H9 (cell line): ENCODE results near the gene HOXC11. TPM values are rescaled to one million over a fixed set of nuclear protein-coding genes. Genes with fewer than 3 reads are reported as not detected.

Experiments used
- DNase-seq: peaks from one replicate; pipeline ENCODE4 v3.0.0-alpha.2; 2017
- H2AFZ ChIP-seq: one replicate; pipeline ENCODE4 v1.6.1; 2013; ENCODE audit warnings: mild to moderate bottlenecking, low read length, control low read depth, moderate library complexity
- H2AK5ac ChIP-seq: 2 replicates; pipeline ENCODE4 v1.6.1; 2013; ENCODE audit warnings: low read length, control low read depth, mixed read lengths; ENCODE audit not compliant: insufficient read length
- H2BK120ac ChIP-seq: one replicate; pipeline ENCODE4 v1.6.1; 2013; ENCODE audit warnings: low read depth, mild to moderate bottlenecking, low read length, control low read depth, inconsistent platforms; ENCODE audit not compliant: poor library complexity, severe bottlenecking
- H2BK12ac ChIP-seq: 2 replicates; pipeline ENCODE4 v1.6.1; 2013; ENCODE audit warnings: low read length, control low read depth, mixed read lengths, low read depth; ENCODE audit not compliant: insufficient read length
- H2BK15ac ChIP-seq: 2 replicates; pipeline ENCODE4 v1.6.1; 2013; ENCODE audit warnings: low read depth, low read length, control low read depth
- H2BK20ac ChIP-seq: one replicate; pipeline ENCODE4 v1.6.1; 2013; ENCODE audit warnings: low read depth, mild to moderate bottlenecking, low read length, control low read depth, inconsistent platforms; ENCODE audit not compliant: poor library complexity, severe bottlenecking
- H2BK5ac ChIP-seq: 2 replicates; pipeline ENCODE4 v1.6.1; 2013; ENCODE audit warnings: low read length, control low read depth, mixed read lengths; ENCODE audit not compliant: insufficient read length
- H3K14ac ChIP-seq: 2 replicates; pipeline ENCODE4 v1.6.1; 2013; ENCODE audit warnings: low read length, control low read depth; ENCODE audit not compliant: insufficient read depth
- H3K18ac ChIP-seq: 2 replicates; pipeline ENCODE4 v1.6.1; 2013; ENCODE audit warnings: low read depth, mild to moderate bottlenecking, mixed read lengths, low read length, control low read depth; ENCODE audit not compliant: insufficient read length
- H3K23ac ChIP-seq: 2 replicates; pipeline ENCODE4 v1.6.1; 2013; ENCODE audit warnings: low read length, control low read depth, mixed read lengths, low read depth; ENCODE audit not compliant: insufficient read length
- H3K23me2 ChIP-seq: 2 replicates; pipeline ENCODE4 v1.6.1; 2013; ENCODE audit warnings: low read depth, mild to moderate bottlenecking, mixed read lengths, low read length, control low read depth; ENCODE audit not compliant: insufficient read length, poor library complexity, severe bottlenecking
- H3K27ac ChIP-seq: 2 replicates; pipeline ENCODE4 v1.5.1; 2013; ENCODE audit warnings: low read length, control low read depth, mixed read lengths, low read depth; ENCODE audit not compliant: insufficient read length
- H3K27me3 ChIP-seq: 2 replicates; pipeline ENCODE4 v1.6.1; 2013; ENCODE audit warnings: low read length, control low read depth, inconsistent platforms; ENCODE audit not compliant: insufficient read depth
- H3K4ac ChIP-seq: 2 replicates; pipeline ENCODE4 v1.6.1; 2013; ENCODE audit warnings: low read depth, mild to moderate bottlenecking, control low read depth, inconsistent platforms, low read length, moderate library complexity
- H3K4me1 ChIP-seq: 2 replicates; pipeline ENCODE4 v1.6.1; 2013; ENCODE audit warnings: low read length, control low read depth, inconsistent platforms; ENCODE audit not compliant: insufficient read depth
- H3K4me2 ChIP-seq: 2 replicates; pipeline ENCODE4 v1.6.1; 2013; ENCODE audit warnings: low read length, control low read depth, mixed read lengths; ENCODE audit not compliant: insufficient read length, insufficient read depth
- H3K56ac ChIP-seq: 2 replicates; pipeline ENCODE4 v1.6.1; 2013; ENCODE audit warnings: low read depth, mild to moderate bottlenecking, mixed read lengths, low read length, control low read depth; ENCODE audit not compliant: insufficient read length
- H3K79me1 ChIP-seq: 2 replicates; pipeline ENCODE4 v1.6.1; 2013; ENCODE audit warnings: low read depth, mild to moderate bottlenecking, moderate library complexity, low read length, control low read depth, inconsistent platforms; ENCODE audit not compliant: insufficient read depth, poor library complexity, severe bottlenecking
- H3K79me2 ChIP-seq: 2 replicates; pipeline ENCODE4 v1.6.1; 2013; ENCODE audit warnings: low read length, control low read depth, inconsistent platforms; ENCODE audit not compliant: insufficient read depth
- H3K9ac ChIP-seq: 2 replicates; pipeline ENCODE4 v1.6.1; 2013; ENCODE audit warnings: low read length, control low read depth, mixed read lengths; ENCODE audit not compliant: insufficient read length; ENCODE audit errors: extremely low read depth
- H3K9me3 ChIP-seq: one replicate; pipeline ENCODE4 v1.6.1; 2013; ENCODE audit warnings: low read depth, low read length, inconsistent platforms; ENCODE audit not compliant: control insufficient read depth
- H3T11ph ChIP-seq: one replicate; pipeline ENCODE4 v1.6.1; 2013; ENCODE audit warnings: mild to moderate bottlenecking, low read length, control low read depth, inconsistent platforms
- H4K20me1 ChIP-seq: one replicate; pipeline ENCODE4 v1.6.1; 2013; ENCODE audit not compliant: control insufficient read depth, insufficient read length, insufficient read depth
- H4K5ac ChIP-seq: 2 replicates; pipeline ENCODE4 v1.6.1; 2013; ENCODE audit warnings: low read depth, mild to moderate bottlenecking, mixed read lengths, low read length, control low read depth; ENCODE audit not compliant: insufficient read length
- H4K8ac ChIP-seq: replicated peaks from 2 replicates; pipeline ENCODE4 v1.6.1; 2013; ENCODE audit warnings: low read length, control low read depth, mixed read lengths, low read depth; ENCODE audit not compliant: insufficient read length
- H4K91ac ChIP-seq: 2 replicates; pipeline ENCODE4 v1.6.1; 2013; ENCODE audit warnings: low read depth, mild to moderate bottlenecking, moderate library complexity, mixed read lengths, low read length, control low read depth; ENCODE audit not compliant: insufficient read length
- H3K27ac Mint-ChIP-seq, 3 experiments: 2 replicates in 2 of 3; 3 replicates in 1 of 3; pipeline ENCODE4 v1.8.0; 2020 to 2021; ENCODE audit warnings: mixed read lengths in 3 of 3, mild to moderate bottlenecking in 1 of 3, moderate library complexity in 1 of 3
- H3K27me3 Mint-ChIP-seq: 2 replicates; pipeline ENCODE4 v1.8.0; 2021; ENCODE audit warnings: low read depth, mild to moderate bottlenecking, moderate library complexity, mixed read lengths
- H3K36me3 Mint-ChIP-seq, 3 experiments: 2 replicates in 2 of 3; 3 replicates in 1 of 3; pipeline ENCODE4 v1.8.0; 2020 to 2021; ENCODE audit warnings: low read depth in 3 of 3, mixed read lengths in 3 of 3; ENCODE audit not compliant: insufficient read depth in 1 of 3
- H3K4me1 Mint-ChIP-seq, 2 experiments: 2 replicates each; pipeline ENCODE4 v1.8.0; 2020; ENCODE audit warnings: mixed read lengths in 2 of 2
- H3K4me3 Mint-ChIP-seq, 2 experiments: 2 replicates in 1 of 2; 3 replicates in 1 of 2; pipeline ENCODE4 v1.8.0; 2020 to 2021; ENCODE audit warnings: mild to moderate bottlenecking in 2 of 2, mixed read lengths in 2 of 2, moderate library complexity in 1 of 2
- H3K9me3 Mint-ChIP-seq, 2 experiments: 2 replicates in 1 of 2; 3 replicates in 1 of 2; pipeline ENCODE4 v1.8.0; 2020; ENCODE audit warnings: mild to moderate bottlenecking in 2 of 2, mixed read lengths in 2 of 2, moderate library complexity in 1 of 2
- WGBS: extraction: QIAGEN DNeasy Blood & Tissue Kit; methylation state at CpG from one replicate; pipeline ENCODE4 v1.1.7; 2013; ENCODE audit warnings: missing lambda C conversion rate, low lambda C conversion rate, mixed read lengths; ENCODE audit not compliant: insufficient read length; ENCODE audit errors: extremely low coverage; 5-methylcytosine and 5-hydroxymethylcytosine counted together
- total RNA-seq: library from RNA; stranded (reverse); gene quantifications from 2 replicates; pipeline ENCODE4 v1.2.1, GENCODE V29; 2021
- TF ChIP-seq, protein P1 (sequence below): fragments of 200-600 bp; sonication (generic); conservative IDR thresholded peaks from 3 replicates; pipeline ENCODE4 v1.8.0; 2021; ENCODE audit warnings: antibody characterized with exemption, mild to moderate bottlenecking

HOXC11 gene
- total RNA-seq, 1 experiment from 2014 or later, result not detected

DNA sequence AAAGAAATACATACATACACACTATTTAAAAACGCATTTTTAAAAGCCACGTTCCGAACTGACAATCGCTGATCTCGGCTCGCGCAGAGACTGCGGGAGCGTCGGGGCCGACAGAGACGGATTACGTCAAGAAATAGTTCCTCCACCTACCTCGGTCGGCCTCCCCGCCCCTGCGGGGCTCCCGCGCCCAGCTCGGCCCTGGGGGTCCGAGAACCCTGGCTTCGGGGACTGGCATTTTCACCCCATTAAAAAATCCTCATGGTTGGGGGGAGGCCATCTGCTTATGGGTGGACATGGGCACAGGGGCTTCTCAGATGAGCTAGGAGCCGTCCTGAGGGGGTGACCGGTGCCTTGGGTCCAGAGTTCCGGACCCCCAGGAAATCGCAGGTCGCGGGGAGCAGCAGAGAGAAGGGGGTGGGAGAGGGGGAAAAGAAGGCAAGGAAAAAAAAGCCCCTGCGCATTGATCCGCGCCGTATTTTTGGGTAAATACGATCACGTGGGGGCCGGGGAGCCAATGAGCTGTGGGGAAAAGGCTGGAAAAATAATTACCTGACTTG is 26.7 kb downstream of the HOXC11 start:
- Histone ChIP-seq H3K27me3 (peaks cover 99% of the 10 kb centered on the region), H3K14ac (no peak overlapping the region), H2BK12ac (no peak overlapping the region), H3K27ac (no peak overlapping the region), H2BK5ac (no peak overlapping the region), H2BK20ac (no peak overlapping the region), H3K23ac (no peak overlapping the region), H3K79me2 (no peaks in the 10 kb centered on the region), H4K5ac (no peak overlapping the region), H4K8ac (no peak overlapping the region), H4K20me1 (no peaks in the 10 kb centered on the region), H3T11ph (no peak overlapping the region), H3K23me2 (no peaks in the 10 kb centered on the region), H3K9me3 (no peaks in the 10 kb centered on the region), H3K4ac (no peak overlapping the region), H2BK15ac (no peak overlapping the region), H3K4me1 (no peaks in the 10 kb centered on the region), H4K91ac (no peak overlapping the region), H3K79me1 (no peaks in the 10 kb centered on the region), H3K56ac (no peak overlapping the region), H2AK5ac (no peak overlapping the region), H3K4me2 (peak overlapping the region; percentile 26), H3K9ac (no peak overlapping the region), H3K18ac (no peak overlapping the region), H2AFZ (no peak overlapping the region), H2BK120ac (no peak overlapping the region)
- Mint-ChIP-seq H3K9me3 (peaks cover 4 to 9% of the 10 kb centered on the region in 2 experiments; a peak in 3 of 5 replicates), H3K4me1 (peaks cover 7 to 27% of the 10 kb centered on the region in 2 experiments), H3K36me3 (no peaks in the 10 kb centered on the region), H3K27ac (no peak overlapping the region), H3K4me3 (peak overlapping the region; percentile 45 to 63), H3K27me3 (peaks cover 100% of the 10 kb centered on the region)
- no CpG with 5 or more reads among the region's 35 CpGs for WGBS
- TF ChIP-seq, protein P1, sequence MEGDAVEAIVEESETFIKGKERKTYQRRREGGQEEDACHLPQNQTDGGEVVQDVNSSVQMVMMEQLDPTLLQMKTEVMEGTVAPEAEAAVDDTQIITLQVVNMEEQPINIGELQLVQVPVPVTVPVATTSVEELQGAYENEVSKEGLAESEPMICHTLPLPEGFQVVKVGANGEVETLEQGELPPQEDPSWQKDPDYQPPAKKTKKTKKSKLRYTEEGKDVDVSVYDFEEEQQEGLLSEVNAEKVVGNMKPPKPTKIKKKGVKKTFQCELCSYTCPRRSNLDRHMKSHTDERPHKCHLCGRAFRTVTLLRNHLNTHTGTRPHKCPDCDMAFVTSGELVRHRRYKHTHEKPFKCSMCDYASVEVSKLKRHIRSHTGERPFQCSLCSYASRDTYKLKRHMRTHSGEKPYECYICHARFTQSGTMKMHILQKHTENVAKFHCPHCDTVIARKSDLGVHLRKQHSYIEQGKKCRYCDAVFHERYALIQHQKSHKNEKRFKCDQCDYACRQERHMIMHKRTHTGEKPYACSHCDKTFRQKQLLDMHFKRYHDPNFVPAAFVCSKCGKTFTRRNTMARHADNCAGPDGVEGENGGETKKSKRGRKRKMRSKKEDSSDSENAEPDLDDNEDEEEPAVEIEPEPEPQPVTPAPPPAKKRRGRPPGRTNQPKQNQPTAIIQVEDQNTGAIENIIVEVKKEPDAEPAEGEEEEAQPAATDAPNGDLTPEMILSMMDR, result no peak
- no peak for DNase-seq
